Heart left ventricle (tissue), 16 donors: ENCODE measurements around the gene CDH13. TPM values are rescaled to one million over a fixed set of nuclear protein-coding genes. Genes with fewer than 3 reads are reported as not detected.

ENCODE experiments used
- ATAC-seq, 4 donors: fragments of 200-7000 bp; cut with Tn5 transposase; one replicate each; pipeline ENCODE4 v1.9.1; 2020 to 2022; ENCODE audit warnings: moderate library complexity in 4 of 4, mild to moderate bottlenecking in 3 of 4, moderate number of reproducible peaks in 1 of 4
- DNase-seq, 5 donors: peaks; one replicate each; pipeline ENCODE4 v3.0.0-alpha.2; 2020
- H3K27ac ChIP-seq, 12 donors: fragments of 200-600 bp; sonication (generic) in 4 of 12; one replicate each; pipeline versions ENCODE4 v1.5.0 to v1.8.0; 2016 to 2022; ENCODE audit warnings: mild to moderate bottlenecking in 2 of 12
- H3K27me3 ChIP-seq, 9 donors: fragments of 200-600 bp; sonication (generic) in 2 of 9; one replicate each; pipeline versions ENCODE4 v1.5.1 to v1.8.0; 2016 to 2022; ENCODE audit warnings: mild to moderate bottlenecking in 3 of 9
- H3K36me3 ChIP-seq, 9 donors: fragments of 200-600 bp; sonication (generic) in 2 of 9; one replicate each; pipeline versions ENCODE4 v1.5.0 to v1.8.0; 2018 to 2022; ENCODE audit warnings: mild to moderate bottlenecking in 2 of 9
- H3K4me1 ChIP-seq, 12 donors: fragments of 200-600 bp; sonication (generic) in 4 of 12; one replicate each; pipeline versions ENCODE4 v1.5.0 to v1.8.0; 2016 to 2022; ENCODE audit warnings: mild to moderate bottlenecking in 3 of 12
- H3K4me3 ChIP-seq, 12 donors: fragments of 200-600 bp; sonication (generic) in 4 of 12; one replicate each; pipeline versions ENCODE4 v1.5.0 to v1.8.0; 2017 to 2022; ENCODE audit warnings: mild to moderate bottlenecking in 9 of 12, moderate library complexity in 4 of 12
- H3K9me3 ChIP-seq, 12 donors: fragments of 200-600 bp; sonication (generic) in 4 of 12; one replicate each; pipeline versions ENCODE4 v1.5.0 to v1.8.0; 2016 to 2022; ENCODE audit warnings: mild to moderate bottlenecking in 1 of 12
- POLR2A ChIP-seq, 2 donors: fragments of 450-650 bp; IDR thresholded peaks; one replicate each; pipeline ENCODE4 v1.6.1; 2017; ENCODE audit warnings: antibody characterized with exemption in 2 of 2, mild to moderate bottlenecking in 2 of 2, moderate library complexity in 2 of 2
- WGBS, 4 donors: extraction: QIAGEN DNeasy Blood & Tissue Kit in 2 of 4; methylation state at CpG; one replicate each; pipeline versions ENCODE4 v1.1.5 to v1.1.7; 2013 to 2018; 5-methylcytosine and 5-hydroxymethylcytosine counted together
- intact Hi-C, 10 donors: fragments of 100-400 bp; cut with DNase I; formaldehyde crosslinking; loops; one replicate each; pipeline versions ENCODE4 v1.11.1 to v1.14.2; 2022
- polyA plus RNA-seq, 2 donors: library from polyadenylated mRNA; stranded (reverse); fragments of 200-250 nt; gene quantifications; one replicate each; pipeline ENCODE4 v1.2.3, GENCODE V29; 2013
- total RNA-seq, 9 donors: library from RNA; depleted of rRNA in 2 of 9; stranded (reverse); fragments of >200 nt in 2 of 9; fragmentation: NEBNext Ultra II Directional in 3 of 9; extraction: Animal tissue kit (Norgen Biotek cat#: 25700) in 3 of 9; gene quantifications; one replicate each; pipeline versions ENCODE4 v1.1.0 to v1.2.4, GENCODE V29; 2016 to 2023
- TF ChIP-seq, protein P1 (sequence below), 12 donors: fragments of 200-600 bp; sonication (generic) in 4 of 12; IDR thresholded peaks; one replicate each; pipeline versions ENCODE4 v1.5.0 to v1.8.0; 2018 to 2022; ENCODE audit warnings: antibody characterized with exemption in 12 of 12, mild to moderate bottlenecking in 5 of 12
- donor health status: ischemic (EF 13 %, LVEDD 7.1; RV severe dilation, severe dysfunction).
- donor health status: healthy with polysubstance abuse.
- donor health status: DM: no; HTN: yes; CAD: no.
- donor health status: DM: no; HTN: no; CAD: no.
- donor health status: ischemic (EF 25% LVEDD 6.9; RV normal size, moderate dysfunction).
- donor health status: ischemic (EF 25% LVEDD 5.7; RV mildly dilated, moderate dysfunction).
- donor health status: healthy.
- donor health status: DM: yes; HTN: yes; CAD: no.
- donor health status: ischemic (EF 35%, LVEDD 5.7; RV mildly dilated, moderate dysfunction).
- donor health status: nonischemic (EF 11% LVEDD 7.7; RV severe dilation, severe dysfunction).
- donor health status: DM: yes; HTN: yes; CAD: no.
- donor health status: PGD.
- donor health status: ischemic (EF 29% LVEDD 5.4; RV normal size, mild dysfunction).
- donor health status: nonischemic (EF 23%, LVEDD 6.1; RV moderate dilation, normal function).

The CDH13 gene
- total and polyA plus RNA-seq, 11 donors = 15.0 to 172 (median 137) TPM

GRCh38 chr16:83143788-83144187, 517.0 kb downstream of the CDH13 start:
- H3K4me3 ChIP-seq = no peak overlapping the region
- WGBS, 4 donors = 50 to 57% (median 55%) methylated on average over 8 of the region's 8 CpGs
- no peak for TF ChIP-seq POLR2A (IDR thresholded peaks at IDR 0.05)
- TF ChIP-seq, protein P1, sequence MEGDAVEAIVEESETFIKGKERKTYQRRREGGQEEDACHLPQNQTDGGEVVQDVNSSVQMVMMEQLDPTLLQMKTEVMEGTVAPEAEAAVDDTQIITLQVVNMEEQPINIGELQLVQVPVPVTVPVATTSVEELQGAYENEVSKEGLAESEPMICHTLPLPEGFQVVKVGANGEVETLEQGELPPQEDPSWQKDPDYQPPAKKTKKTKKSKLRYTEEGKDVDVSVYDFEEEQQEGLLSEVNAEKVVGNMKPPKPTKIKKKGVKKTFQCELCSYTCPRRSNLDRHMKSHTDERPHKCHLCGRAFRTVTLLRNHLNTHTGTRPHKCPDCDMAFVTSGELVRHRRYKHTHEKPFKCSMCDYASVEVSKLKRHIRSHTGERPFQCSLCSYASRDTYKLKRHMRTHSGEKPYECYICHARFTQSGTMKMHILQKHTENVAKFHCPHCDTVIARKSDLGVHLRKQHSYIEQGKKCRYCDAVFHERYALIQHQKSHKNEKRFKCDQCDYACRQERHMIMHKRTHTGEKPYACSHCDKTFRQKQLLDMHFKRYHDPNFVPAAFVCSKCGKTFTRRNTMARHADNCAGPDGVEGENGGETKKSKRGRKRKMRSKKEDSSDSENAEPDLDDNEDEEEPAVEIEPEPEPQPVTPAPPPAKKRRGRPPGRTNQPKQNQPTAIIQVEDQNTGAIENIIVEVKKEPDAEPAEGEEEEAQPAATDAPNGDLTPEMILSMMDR (IDR thresholded peaks at IDR 0.05) = no peak
- no peaks in the 10 kb centered on the region for H3K27me3 ChIP-seq
- intact Hi-C loops = no loop called here
- peaks cover 0 to 3% (median 0%) of the 10 kb centered on the region in 12 donors for H3K4me1 ChIP-seq
- no peak for DNase-seq
- no peaks in the 10 kb centered on the region for H3K36me3 ChIP-seq
- no peak for ATAC-seq
- H3K27ac ChIP-seq = no peak overlapping the region
- no peaks in the 10 kb centered on the region for H3K9me3 ChIP-seq

- Histone ChIP-seq H3K9me3 (no peaks in the 10 kb centered on the region), H3K27ac (no peak overlapping the region), H3K27me3 (no peaks in the 10 kb centered on the region), H3K4me1 (peaks cover 0 to 3% (median 0%) of the 10 kb centered on the region in 12 donors), H3K36me3 (no peaks in the 10 kb centered on the region), H3K4me3 (no peak overlapping the region)
- ATAC-seq = peak in 1 of 4 donors; percentile 29
- no peak for DNase-seq
- intact Hi-C loops = no loop called here
- no peak for TF ChIP-seq POLR2A (IDR thresholded peaks at IDR 0.05)
- TF ChIP-seq, protein P1 (IDR thresholded peaks at IDR 0.05) = no peak
- 63 to 71% (median 64%) methylated on average over 5 of the region's 5 CpGs for WGBS, 4 donors
Measured at GRCh38 chr16:83145297-83145696, 518.5 kb downstream of the CDH13 start.

DNA sequence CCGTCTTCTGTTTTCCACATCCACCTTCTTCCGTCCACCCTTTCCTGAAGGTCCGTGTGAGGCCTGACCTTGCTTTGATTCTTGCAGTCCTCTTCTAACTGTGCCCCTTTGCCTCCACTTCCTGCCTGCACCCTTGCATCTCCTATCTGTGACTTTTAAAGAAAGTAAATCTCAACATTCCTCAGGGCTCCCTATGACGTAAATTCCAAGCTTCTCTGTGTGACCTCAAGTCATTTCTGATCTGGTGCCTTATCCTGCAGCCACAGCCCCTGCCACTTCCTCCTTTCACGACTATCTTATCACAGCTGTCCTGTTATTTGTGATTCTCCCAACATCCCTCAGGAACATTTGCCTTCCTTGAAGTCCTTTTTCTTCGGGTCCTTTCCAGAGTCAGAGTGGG, 520.5 kb downstream of the CDH13 start:
- Histone ChIP-seq H3K36me3 (no peaks in the 10 kb centered on the region), H3K4me1 (peaks cover 0 to 3% (median 0%) of the 10 kb centered on the region in 12 donors), H3K27ac (no peak overlapping the region), H3K27me3 (no peaks in the 10 kb centered on the region), H3K9me3 (no peaks in the 10 kb centered on the region), H3K4me3 (no peak overlapping the region)
- TF ChIP-seq, protein P1 (IDR thresholded peaks at IDR 0.05) = no peak
- TF ChIP-seq POLR2A (IDR thresholded peaks at IDR 0.05) = no peak
- intact Hi-C loops = no loop called here
- 59 to 68% (median 61%) methylated on average over 6 of the region's 6 CpGs for WGBS, 4 donors
- DNase-seq (no peak), ATAC-seq (no peak)

DNA sequence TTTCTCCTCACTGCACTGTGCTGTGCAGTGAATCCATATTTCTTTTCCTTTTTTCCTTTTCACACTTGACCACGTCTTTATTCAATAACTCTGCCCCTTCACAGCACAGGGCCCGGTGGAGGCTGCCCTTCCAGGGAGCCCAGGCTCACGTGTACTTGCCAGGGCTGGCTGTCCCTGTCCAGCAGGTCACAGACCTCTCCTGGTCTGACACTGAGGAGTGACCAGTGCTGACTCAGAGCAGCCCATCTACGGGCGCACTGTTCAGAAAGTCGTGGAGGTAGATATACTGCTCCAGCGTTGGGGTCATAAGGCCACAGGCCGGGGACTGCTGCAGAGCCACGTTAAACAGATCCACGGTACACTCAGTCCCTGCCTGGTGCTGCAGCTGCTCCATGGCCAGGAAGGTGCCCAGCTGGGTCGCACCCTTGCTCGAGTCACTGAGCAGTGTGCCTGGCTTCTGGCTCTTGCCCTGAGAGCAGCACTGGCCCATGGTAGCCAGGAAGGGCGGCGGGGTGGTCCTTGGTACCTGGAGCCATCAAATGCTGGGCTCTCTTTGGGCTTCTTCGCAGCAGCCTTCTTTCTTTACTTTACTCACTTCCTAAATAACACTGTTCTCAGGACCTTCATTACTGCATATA, 531.7 kb downstream of the CDH13 start:
- intact Hi-C loops = no loop called here
- Histone ChIP-seq H3K4me3 (no peak overlapping the region), H3K27me3 (no peaks in the 10 kb centered on the region), H3K36me3 (no peaks in the 10 kb centered on the region), H3K27ac (no peak overlapping the region), H3K9me3 (no peaks in the 10 kb centered on the region), H3K4me1 (no peaks in the 10 kb centered on the region)
- ATAC-seq (peak in 2 of 4 donors; percentile 26 to 34), DNase-seq (no peak)
- 82 to 90% (median 85%) methylated on average over 15 of the region's 15 CpGs for WGBS, 4 donors
- no peak for TF ChIP-seq POLR2A (IDR thresholded peaks at IDR 0.05)
- TF ChIP-seq, protein P1 (IDR thresholded peaks at IDR 0.05) = no peak
